GM12892 (cell line): ENCODE results near the gene UNC5A.

ENCODE experiments used
- DNase-seq: peaks from one replicate; pipeline ENCODE4 v3.0.0; 2011; ENCODE audit not compliant: insufficient read length
- FAIRE-seq: peaks from 2 replicates; lab custom pipeline; 2011; peaks lifted over from hg19 to GRCh38; lab: Jason Lieb, UNC
- POLR2A ChIP-seq: IDR thresholded peaks from 2 replicates; pipeline ENCODE4 v1.6.1; 2011; ENCODE audit warnings: low read depth, low read length, control low read depth
- POLR2AphosphoS5 ChIP-seq: IDR thresholded peaks from 2 replicates; pipeline ENCODE4 v1.6.1; 2011; ENCODE audit warnings: low read depth, low read length, control low read depth
- TAF1 ChIP-seq: IDR thresholded peaks from 2 replicates; pipeline ENCODE4 v1.6.1; 2011; ENCODE audit warnings: low read depth, mild to moderate bottlenecking, control low read depth, low read length, borderline replicate concordance

The UNC5A gene

DNA sequence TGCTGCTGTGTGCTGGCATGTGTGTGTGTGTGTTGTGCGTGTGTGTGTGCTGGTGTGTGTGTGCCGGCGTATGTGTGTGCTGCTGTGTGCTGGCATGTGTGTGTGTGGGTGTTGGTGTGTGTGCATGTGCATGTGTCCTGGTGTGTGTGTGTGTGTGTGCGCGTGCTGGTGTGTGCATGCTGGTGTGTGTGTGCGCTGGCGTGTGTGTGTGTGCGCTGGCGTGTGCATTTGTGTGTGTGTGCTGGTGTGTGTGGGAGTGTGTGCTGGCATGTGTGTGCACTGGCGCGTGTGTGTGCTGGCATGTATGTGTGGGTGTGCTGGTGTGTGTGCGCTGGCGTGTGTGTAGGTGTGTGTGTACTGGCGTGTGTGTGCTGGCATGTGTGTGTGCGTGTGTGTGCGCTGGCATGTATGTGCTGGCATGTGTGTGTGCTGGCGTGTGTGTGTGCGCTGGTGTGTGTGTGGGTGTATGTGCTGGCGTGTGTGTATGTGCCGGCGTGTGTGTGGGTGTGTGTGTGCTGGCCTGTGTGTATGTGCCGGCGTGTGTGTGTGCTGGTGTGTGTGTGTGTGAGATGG is 20.1 kb downstream of the UNC5A start:
- TF ChIP-seq POLR2AphosphoS5 (no peak), POLR2A (no peak), TAF1 (no peak)
- DNase-seq, result no peak
- FAIRE-seq, result no peak

DNA sequence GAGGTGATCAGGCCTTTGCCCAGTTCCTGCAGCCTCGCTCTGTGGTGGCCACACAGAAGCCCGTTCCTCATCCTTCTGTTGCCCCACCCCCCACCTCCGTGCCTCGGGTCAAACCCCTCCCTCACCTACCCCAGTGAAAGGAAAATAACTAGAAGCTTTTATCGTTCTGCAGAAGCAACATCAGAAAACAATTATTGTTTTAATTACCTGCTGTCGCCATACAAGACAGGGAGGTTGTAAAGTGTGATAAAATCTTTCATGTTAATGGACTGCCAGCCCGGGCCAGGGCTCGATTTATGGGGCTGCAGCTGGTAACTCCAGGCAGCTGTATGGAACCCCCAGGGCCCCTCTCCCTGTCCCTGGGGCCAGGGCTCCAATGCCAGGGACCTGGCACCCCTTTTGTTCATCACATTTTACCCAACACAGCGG is 20.6 kb downstream of the UNC5A start:
- no peak for FAIRE-seq

DNA sequence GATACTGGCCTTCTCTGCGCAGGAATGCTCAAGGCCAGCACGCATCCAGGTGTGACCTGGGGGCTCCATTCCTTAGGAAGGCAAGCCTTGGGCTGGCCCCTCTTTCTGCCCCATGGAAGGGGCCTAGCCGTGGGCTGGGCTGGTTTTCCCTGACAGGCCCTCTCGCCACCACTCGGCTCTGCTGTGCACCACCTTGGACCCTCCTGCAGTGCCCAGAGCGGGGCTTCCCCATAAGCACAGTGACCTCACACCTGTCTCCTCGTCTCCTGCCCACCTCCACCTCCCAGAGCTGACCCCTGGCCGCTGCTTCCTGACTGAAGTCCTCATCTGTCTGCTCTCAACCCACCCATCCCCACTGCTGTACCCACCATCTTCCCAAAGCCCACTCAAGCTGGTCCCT is 21.1 kb downstream of the UNC5A start:
- FAIRE-seq (no peak), DNase-seq (no peak)
- TF ChIP-seq POLR2AphosphoS5, result no peak
- TF ChIP-seq TAF1, result no peak
- TF ChIP-seq POLR2A, result no peak

More for the DNA sequence above, 20.6 kb downstream of the UNC5A start:
- no peak for DNase-seq
- TF ChIP-seq POLR2A, result no peak
- TF ChIP-seq POLR2AphosphoS5, result no peak
- no peak for TF ChIP-seq TAF1

DNA sequence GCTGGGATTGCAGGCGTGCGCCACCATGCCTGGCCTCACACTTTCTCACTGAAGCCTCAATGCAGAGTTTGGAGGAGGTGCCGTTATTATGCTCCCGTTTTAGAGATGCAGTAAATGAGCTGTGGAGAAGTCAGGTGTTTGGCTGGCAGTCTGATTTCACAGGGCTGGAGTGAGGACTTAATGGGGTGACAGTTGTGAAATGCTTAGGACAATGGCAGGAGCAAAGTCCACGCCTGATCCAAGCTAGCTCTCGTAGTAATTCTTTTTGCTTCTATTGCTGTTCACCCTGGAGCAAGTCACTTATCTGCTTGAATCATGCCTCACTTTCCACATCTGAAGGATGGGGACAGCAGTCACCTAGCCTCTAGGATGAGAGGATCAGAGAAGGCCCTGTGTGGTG is 21.8 kb downstream of the UNC5A start:
- no peak for FAIRE-seq
- no peak for TF ChIP-seq POLR2A
- no peak for TF ChIP-seq POLR2AphosphoS5
- no peak for TF ChIP-seq TAF1
- no peak for DNase-seq

DNA sequence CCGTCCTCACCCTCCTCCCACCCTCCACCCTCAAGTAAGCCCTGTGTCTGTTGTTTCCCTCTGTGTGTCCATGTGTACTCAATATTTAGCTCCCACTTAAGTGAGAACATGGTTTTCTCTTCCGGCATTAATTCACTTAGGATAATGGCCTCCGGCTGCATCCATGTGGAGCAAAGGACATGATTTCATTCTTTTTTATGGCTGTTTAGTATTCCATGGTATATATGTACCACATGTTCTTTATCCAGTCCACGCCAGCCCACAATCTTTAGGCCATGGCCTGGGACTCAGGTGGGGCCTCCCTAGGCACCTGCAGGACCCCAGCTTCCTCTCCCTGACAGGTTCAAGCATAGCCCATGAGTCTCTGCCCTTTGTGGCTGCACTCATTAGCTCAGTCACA is 22.9 kb downstream of the UNC5A start:
- TF ChIP-seq POLR2A (no peak), POLR2AphosphoS5 (no peak), TAF1 (no peak)
- no peak for FAIRE-seq
- no peak for DNase-seq

DNA sequence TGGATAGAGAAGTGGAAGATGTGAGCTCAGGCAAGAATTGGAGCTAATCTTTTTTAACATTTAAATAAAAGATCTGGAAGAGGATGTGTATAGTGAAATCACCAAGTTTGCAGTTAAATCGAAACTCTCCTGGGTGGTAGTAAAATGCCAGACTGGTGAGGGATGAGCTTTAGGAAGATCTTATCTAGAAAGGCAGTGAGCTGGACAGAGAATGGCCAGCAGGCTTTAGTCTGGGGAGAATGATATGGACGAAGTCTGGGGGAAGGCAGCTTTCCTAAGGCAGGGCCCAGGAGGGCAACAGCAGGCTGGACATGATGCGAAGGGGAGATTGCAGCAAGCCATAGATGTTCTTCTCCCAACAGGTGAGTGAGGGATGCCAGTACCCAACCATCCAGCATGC is 25.6 kb downstream of the UNC5A start:
- TF ChIP-seq TAF1, result no peak
- TF ChIP-seq POLR2AphosphoS5, result no peak
- TF ChIP-seq POLR2A, result no peak
- no peak for DNase-seq
- FAIRE-seq, result no peak

DNA sequence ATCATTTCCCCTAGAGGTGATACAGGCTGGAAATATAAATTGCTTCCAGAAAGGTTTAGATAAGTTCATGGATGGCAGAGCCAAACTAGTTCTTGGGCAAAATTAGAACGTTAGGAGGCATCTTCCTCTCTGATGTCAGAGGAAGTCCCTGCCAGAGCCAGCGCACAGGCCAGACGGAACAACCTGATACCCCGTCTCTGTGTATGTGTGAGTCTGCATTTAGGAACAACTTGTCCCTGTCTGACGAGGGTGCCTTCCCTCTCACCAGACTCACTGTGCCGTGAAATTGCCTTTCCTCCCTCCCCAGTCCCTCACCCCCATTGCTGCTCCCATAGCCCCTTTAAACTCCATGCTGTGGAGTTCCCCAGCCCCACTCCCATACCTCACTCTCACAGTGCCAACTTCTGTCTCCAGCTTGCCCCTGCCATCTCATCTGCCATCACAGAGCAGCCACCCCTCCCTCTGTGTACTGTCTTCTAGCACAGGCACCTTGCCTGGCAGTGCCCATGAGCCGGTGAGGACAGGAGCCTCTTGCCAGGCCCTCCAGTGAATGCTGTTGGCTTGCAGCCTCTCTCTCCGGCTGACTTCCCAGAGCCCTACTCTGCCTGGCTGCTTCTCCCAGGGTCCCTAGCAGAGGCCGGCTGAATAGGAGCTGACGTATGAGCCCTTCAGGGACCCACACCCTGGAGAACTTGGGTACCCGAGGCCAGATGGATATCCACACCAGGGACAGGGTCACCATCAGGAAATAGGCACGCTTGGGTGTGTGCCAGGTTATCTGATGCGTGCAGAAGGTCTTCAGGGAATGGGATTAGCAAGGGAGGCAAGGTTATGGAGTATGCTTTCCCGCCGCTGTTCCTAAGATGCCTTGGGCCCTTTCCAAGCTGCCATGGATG is 26.7 kb downstream of the UNC5A start:
- FAIRE-seq, result no peak
- no peak for DNase-seq
- TF ChIP-seq POLR2A (no peak), TAF1 (no peak), POLR2AphosphoS5 (no peak)

DNA sequence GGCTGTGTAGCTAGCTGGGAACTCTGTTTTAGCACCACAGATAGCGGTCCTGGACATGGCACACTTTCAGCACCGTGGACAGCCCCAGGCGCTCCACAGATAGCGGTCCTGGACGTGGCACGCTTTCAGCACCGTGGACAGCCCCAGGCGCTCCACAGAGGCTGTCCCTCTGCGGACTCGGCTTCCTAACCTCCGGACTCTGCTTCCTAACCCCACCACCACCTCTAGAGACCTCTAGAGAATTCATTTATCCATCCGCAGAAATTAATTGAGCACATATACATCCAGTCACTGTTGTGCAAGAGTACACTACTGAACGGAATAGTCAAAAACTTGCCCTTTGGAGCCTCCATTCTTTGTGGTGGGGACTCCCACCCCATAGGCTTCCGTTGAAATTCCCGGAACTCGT is 27.4 kb downstream of the UNC5A start:
- DNase-seq (no peak), FAIRE-seq (no peak)
- TF ChIP-seq POLR2AphosphoS5 (no peak), TAF1 (no peak), POLR2A (no peak)

DNA sequence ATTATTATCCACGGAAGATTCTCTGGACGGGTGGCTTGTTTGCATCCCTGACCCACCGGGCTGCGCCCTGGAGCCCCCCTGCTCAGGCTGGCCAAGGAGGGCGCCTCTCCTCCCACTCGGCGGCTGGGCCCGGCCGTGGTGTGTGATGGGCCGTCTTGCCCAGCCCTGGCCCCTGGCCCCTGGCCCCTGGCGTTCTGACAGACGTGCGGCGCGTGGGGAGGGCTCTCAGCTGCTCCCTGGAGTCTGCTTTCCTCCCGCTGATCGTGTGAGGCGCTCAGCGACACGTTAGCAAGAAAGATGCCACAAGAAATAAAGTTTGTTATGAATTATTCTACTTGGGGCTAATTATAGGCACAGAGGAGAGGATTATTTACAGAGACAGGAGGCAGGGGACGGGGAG is 33.3 kb downstream of the UNC5A start:
- DNase-seq (no peak), FAIRE-seq (no peak)
- TF ChIP-seq TAF1 (no peak), POLR2A (no peak), POLR2AphosphoS5 (no peak)

DNA sequence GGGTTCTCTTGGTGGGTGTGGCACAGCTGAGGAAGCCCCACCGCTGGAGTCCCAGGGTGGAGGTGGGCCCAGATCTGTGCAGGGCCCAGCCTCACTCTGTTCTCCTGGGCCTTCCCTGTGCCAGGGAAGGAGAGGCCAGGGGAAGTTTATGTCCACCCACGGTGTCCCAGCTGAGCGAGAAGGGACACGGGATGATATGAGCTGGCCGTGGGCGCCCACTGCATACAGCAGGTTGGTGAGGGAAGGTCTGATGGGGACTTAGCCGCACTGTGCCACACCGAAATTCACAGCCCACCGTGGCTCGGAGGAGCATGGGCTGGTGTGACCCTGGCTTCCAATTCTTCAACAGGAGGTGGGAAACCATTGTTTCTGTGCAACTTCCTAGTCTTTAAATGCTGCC is 33.9 kb downstream of the UNC5A start:
- DNase-seq (no peak), FAIRE-seq (no peak)
- TF ChIP-seq POLR2AphosphoS5 (no peak), TAF1 (no peak), POLR2A (no peak)

DNA sequence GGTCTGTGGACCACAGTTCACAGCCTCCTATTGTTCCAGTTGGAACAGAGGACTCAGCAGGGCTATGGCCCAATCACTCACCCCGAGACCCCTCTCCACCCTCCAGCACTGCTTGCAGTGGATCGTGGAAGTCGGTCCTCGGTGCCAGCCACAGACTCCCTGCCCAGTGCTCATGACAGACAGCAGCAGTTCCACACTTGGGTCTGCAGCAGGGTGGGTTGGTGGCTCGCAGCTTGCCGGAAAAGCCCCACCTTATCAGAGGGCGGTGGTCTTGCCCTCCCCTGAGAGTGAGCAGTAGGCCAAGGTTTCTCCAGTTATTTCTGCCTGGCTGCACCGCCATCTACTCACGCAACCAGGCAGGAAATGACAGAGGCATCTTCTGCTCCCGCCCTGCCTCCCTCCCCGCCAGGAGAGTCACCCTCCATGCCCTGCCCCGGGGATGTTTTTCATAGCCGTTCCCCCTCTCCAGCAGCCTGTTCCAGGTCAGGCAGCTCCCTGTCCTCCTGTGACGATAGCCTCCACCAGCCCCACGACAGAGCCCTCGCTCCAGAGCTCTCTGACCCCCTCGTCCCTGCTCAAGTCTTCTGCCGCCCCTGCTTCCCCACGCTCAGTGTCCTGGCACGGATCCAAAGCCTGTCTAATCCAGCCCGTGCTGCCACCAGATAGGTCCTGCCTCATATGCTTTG is 34.5 kb downstream of the UNC5A start:
- TF ChIP-seq POLR2A, result no peak
- no peak for TF ChIP-seq POLR2AphosphoS5
- no peak for TF ChIP-seq TAF1
- FAIRE-seq (no peak), DNase-seq (no peak)
